Endometrium (tissue), 2 donors: ENCODE results near the gene BNC2.
A peak's percentile ranks its signal among the peaks of the same experiment; 100 is the strongest.

ENCODE experiments used
- FAIRE-seq: peaks from 2 replicates; lab custom pipeline; 2012; peaks lifted over from hg19 to GRCh38; lab: Jason Lieb, UNC
- donor health status: control.
- donor health status: control.

BNC2 gene

DNA sequence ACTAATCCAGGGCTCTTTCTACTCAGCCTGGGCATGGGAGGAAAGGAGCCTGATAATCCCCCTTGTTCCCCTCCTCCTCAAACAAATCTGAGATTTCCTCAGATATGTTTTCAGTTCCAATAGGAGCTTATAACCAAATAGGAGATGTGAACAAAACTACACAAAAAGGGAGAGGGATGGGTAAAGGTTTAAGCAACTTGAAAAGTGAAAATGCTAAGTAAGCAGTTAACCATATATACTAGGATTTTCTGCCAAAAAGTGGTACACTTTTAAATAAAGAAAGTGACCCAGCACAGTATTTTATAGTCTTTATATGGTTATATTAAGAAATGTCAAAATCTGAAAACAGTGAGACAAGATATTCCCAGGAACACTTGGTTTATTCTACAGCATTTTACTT is 275.7 kb downstream of the BNC2 start:
- no peak for FAIRE-seq

DNA sequence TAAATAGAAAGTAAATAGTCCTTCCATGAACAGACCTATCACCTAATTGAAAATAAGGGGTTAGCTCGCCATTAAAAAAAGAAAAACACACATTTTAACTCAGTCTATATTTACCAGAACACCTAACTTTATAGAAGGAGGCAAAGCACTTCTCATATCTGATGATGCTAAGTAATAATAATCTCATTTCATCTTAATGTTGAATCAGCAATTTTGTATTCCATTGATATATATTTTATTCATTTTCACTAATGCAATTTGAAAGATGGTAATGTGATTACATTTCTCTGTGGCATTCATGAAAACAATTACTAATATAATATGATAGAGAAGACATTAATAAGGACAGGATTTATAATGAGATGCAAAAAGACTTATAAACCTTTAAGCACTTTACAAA is 276.7 kb downstream of the BNC2 start:
- FAIRE-seq = no peak

DNA sequence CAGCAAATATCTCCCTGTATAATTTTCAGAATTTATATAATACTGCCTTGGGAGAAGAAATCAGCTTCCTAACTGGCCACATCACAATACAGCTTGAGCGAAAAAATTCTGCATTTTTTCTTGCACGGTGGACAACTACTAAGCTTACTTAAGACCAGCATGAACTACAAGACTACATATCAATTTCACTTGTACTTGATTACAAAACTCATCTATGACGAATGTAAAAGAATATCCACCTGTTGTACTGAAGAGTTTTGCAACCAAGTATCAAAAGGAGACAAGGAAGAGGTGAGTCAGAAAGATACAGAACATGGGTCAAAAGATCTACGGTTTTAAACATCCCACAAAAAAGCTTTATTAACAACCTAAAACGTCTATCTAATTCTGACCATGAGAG is 279.4 kb downstream of the BNC2 start:
- FAIRE-seq = no peak

DNA sequence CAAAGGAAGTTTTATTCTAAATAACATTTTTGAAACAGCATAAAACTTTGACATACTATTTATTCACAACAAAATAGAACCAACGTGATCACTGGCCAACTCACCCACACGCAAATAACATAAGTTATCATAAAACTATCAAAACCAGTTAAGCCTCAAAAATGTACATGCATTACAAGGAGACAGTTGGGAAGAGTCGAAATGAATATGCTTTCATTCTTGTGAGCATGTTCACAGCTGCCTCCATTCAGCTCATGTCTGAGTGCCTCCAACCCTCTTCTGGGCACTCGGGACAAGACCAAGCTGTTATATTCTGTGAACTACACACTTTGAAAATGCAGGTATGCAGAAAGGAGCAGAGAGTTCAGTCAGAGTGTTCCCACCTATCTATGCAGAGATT is 284.9 kb downstream of the BNC2 start:
- no peak for FAIRE-seq

DNA sequence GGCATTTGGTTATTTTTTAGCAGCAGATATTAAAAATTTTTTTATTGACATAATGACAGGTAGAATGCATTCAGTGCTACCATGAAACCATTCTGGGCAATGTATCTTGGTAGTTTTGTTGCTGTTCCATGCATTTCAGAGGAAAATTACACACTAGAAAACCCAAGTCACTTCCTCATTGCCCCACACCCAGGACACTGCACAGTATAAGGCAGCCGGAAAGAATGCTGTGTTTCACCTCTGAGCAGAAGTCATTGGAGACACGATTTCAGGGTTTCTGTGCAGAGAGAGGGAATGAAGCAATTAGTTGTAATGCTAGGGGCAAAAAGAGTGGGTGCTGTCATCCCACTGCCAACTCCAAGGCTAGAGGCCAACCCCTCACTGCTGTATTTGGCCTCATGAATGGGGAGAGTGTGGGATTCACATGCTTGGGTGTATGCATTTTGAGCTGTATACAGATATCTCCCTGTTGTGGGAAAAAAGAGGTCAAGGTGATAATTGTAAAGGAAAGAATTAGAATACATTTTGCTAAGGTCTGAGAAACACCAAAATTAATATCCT is 290.5 kb downstream of the BNC2 start:
- FAIRE-seq = no peak

DNA sequence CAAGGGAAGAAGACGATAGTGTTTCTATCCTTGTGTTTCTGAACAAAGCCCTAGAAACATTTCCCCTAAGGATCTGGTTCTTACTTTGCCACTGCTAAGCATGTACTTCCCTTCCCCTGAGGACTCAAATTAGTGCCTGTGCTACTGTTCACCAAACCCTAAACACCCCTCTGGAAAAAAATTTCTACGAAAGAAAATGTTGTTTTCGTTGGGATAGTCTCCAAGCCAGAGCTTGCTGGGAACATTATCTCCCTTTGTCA is 294.6 kb downstream of the BNC2 start:
- no peak for FAIRE-seq

DNA sequence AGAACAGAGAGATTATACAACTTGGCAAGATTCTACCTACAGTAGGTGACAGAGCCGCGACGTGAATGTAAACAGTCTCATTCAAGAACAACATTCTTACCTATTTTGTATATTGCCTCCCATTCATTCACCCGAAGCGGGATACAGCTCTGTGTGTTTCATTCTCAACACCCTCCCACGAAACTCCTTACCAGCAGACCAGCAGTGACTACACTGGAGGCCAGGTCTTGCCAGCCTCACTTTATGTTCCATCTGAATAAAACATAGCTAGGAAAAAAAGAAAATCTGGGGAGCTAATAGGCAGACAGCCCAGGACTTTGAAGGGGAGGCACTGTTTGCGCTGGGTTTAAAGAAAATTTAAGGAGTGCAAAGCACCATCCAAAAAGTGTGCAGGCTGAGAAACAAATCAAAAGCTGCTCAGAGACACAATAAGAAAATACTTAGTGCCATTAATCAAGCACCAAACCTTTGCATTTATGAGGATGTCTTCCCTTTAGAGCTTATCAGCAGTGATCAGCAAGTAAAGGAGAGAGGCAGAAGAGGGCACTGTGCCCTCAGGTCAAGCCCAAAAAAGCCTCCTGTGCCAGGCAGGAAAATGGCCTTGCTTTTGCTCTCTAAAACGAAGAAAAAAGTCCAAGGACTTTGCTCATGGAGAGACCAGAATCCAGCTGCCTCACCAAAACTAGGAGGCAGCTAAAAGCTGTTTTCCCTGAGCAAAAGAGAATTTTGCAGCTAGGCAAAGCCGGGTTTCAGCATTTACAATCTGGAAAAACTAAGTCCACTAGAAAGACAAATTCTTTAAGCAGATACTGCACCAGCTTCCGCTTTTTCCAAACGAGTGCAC is 295.1 kb downstream of the BNC2 start:
- no peak for FAIRE-seq

DNA sequence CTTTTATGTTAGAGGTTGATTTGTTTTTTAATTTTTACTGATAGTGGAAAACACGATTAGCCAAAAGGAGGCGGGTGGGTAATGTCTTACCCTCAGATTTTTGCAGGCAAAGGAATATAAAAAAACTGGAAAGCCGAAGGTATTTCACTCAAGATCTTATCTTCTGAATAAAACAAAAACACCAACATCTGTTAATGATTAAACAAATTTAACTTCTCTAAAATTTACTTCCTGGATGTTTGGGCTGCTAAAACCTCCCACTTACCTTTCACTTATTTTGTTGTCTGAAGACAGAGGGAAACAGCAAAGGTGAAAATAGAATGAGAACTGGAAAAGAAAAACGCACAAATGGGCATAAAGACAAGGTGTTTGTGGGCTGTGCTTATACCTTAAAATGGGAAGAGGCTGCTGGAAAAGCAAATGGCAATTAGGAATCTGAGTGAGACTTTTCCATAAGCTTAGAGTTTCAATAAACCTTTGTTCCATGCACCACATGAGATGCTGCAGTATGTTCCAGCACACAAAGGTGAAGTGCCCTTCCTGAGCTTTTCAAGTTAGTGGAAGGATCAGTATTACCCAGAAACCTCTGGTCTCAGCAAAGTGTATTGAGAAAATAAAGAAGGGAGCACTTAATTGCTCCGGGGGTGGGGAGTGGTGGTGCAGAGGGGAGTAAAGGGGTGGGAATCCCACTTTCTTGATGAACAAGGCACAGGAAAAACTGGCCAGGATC is 298.3 kb downstream of the BNC2 start:
- peak; percentile 89 for FAIRE-seq

DNA sequence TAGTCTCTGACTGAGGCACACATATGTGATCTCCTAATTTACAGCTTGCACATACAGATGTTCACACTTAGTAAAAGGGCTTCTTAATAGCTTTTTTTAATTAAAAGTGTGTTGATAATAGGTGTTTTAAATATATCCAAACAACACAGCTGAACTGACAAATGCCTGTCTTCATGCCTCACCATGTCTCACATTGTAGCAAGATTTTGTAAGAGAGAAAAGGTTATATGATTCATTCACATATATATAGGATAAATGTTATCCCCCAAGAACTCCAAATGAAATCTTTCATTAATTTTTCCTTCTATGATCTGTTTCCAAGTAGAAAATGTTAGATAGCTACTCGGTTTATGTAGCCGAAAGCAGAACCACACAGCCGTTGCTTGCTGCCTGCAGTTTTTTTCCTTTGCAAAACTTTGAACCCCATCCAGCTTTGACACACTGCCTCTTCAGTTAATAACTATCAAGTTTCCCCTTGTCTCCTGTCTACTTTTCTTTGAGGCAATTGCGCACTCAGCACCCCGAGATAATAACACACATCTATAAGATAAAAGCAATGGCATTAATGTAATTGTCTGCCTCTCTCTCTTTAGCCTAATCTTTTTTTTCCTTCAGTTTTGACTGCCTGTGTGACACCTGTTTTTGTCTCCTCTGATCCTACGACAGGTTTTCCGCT is 299.2 kb downstream of the BNC2 start:
- FAIRE-seq = no peak

DNA sequence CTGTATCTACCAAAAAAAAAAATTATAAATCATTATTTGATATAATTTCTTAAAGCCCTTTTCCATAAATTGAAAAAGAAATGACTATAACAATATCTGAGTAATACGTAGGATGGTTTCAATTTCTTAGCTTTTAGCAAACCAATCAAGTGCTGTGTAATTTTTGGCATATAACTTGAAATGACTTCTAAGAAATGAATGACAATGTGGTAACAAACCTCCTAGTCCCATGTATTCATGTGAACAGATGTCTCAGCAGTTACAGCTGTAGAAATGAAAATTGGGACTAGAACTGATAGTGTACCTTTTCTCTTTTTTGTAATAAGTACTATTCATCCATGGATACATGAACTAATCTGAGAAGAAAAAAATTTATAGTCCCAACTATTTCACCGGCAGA is 307.0 kb downstream of the BNC2 start:
- no peak for FAIRE-seq

DNA sequence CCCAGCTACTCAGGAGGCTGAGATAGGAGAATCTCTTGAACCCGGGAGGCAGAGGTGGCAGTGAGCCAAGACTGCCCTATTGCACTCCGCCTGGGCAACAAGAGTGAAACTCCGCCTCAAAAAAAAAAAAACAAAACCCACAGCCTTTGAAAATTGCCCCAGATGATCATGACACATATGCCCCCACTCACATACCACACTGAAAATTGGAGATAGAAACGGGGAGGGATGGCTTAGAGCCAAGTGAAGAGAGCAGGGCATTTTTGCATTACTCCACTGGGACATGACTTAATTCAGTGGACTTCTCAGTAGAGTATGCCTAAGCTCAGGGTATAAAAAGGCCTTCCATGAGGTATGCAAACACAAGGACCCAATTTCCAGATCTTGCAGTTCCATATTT is 309.3 kb downstream of the BNC2 start:
- no peak for FAIRE-seq

DNA sequence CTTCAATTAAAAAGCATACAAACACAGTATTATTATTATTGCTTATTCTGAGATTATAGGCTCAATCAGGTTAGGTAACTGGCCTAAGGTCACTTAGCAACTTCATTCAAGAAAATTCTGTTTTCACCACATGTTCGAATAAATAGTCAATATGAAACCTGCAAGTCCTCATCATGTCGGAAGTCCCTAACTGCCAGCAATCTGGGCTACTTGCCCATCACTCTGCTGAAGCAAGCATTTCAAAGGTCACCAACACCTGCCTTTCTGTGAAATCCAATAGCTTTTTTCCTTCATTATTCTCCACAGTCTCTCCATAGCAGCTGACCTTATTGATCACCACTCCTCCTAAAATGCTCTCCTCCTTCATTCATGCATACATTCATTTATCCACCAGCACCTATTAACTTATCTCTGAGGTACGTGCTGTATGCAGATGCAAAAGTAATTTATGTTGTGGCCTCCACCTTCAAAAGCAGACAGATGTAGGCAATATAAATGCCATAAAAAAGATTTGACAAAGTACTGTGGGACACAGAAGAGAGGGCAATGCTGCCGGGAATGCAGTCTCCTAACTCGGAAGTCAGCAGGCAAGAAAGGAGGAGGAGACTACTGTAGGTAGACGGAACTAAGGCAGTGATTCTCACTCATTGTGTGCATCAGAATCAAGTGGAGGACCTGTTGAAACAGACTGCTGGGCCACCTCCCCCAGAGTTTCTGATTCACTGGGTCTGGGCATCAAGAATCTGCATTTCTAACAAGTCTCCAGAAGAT is 310.9 kb downstream of the BNC2 start:
- FAIRE-seq = no peak

DNA sequence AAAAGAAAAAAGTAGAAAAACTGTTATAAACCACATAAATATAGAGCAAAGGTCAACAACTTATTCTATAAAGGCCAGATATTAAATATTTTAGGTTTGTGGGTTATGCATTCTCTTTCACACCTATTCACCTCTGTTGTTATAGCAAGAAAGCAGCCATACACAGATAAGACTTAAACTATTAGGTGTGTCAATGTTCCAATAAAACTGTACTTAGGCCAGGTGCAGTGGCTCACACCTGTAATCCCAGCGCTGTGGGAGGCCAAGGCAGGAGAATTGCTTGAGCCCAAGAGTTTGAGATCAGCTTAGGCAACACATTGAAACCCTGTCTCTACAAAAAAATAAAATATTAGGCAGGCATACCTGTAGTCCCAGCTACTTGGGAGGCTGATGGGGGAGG is 314.7 kb downstream of the BNC2 start:
- FAIRE-seq = no peak

DNA sequence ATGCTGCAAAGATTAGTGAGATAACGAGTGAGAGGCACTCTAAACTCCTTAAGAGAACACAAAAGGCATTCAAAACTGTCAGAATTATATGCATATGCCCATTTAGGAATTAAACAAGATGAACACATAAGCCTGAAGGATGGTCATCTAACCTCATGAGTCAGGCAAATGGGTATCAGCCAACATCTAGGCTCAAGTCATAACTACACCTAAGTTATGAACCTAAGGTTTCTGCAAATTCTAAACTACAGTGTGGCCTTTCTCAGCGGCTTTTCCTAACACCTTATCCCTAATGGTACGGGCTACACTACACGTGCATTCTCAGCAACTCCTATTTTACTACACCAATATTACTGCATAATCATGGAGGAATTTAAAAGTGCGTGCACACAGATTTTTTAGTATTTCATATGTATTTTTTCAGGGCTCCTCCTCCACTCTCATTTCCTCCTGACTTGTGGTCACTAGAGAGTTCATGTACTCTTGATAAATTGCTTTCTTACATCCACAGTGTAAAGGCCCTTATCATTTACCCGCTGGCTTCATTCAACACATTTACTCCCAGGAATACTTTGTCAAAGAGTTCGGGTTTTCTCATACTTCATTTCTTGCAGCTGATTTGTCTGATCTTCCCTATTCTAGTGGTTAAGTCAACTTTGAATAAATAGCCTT is 316.5 kb downstream of the BNC2 start:
- FAIRE-seq = no peak

DNA sequence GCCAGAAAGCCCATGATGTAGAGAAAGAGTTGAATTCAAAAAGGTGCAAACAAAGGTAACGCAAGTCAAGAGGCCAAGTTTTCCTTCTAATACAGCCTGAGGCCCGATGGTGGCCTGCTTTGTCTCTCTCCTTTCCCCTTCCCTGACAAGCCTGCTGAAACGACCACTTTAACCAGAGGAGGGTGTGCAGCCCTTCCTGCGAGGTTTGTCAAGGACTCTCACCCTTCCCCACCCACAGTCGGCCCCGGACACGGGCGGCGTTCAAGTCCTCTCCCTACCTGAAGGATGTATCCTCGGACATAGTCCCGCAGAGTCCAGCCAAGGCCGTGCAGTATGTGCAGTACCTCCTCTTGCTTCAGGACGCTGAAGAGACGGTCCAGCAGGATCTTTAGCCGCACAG is 318.2 kb downstream of the BNC2 start:
- no peak for FAIRE-seq

DNA sequence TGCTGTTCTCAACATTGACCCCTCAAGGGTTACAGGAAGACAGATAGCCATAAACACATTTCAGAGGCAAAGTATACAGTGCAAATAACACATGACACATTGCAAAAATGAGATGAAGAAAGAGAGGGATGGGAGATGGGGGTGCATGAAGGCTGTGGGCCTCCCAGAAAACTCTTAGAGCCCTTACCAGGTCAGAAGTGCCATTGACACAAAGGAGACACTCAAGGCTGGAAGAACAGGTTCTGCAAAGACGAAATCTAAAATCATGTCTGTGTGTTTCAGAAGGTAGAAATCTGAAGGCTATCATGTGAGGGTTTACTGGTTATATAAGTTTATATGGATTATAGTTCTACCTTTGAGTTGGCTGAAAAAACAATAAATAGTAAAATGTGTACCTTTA is 318.8 kb downstream of the BNC2 start:
- no peak for FAIRE-seq

DNA sequence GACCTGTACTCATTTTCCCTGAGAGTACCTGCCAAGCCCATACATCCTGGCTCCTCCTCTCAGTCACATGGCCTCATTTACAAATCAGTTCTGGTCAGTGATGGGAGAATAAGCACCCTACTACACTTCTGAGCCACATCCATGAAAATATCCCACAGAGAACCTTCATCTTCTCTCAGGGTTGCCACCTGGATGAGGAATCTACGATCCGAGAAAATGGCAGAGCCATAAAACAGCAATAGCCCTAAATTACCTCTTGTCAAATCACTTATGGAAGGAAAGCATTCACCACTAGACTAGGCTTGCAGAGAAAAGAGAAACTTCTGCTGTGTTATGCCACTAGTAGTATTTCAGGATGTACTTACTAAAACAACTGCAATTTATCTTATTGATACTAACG is 324.8 kb downstream of the BNC2 start:
- FAIRE-seq = no peak

DNA sequence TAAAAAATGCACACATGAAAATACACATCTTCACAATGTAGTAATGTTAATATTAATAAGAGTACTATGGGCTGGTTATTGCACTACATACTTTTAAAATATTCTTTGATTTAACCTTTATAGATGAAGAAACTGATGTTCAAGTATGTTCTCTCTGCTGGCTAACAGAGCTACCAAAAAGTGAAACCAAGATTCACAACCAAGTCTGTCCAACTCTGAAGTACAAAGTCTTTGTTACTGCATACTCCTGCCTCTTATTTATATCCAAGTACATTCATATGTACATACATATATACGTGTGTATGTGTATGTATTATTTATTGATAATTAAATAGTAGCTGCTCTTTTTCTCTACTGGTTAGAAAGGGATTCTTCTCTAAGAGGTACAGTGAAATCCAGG is 325.6 kb downstream of the BNC2 start:
- no peak for FAIRE-seq

DNA sequence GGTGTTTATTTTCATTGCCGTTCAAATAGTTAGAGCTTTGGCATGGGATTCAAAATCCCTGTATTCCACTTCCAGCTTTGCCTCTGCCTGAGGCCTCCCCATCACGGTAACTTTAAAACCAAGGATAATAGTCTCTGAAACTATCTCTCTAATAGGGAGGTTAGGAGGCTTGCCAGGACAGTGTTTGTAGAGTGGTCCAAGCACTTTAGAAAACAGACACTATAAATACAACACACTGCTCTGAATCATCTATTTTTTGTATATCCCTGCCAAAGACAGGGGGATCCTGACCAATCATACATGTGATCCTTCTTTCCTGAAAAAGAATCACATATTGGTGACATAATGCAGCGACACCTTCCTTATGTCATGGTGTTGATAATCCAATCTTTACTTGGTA is 326.8 kb downstream of the BNC2 start:
- FAIRE-seq = peak; percentile 62

DNA sequence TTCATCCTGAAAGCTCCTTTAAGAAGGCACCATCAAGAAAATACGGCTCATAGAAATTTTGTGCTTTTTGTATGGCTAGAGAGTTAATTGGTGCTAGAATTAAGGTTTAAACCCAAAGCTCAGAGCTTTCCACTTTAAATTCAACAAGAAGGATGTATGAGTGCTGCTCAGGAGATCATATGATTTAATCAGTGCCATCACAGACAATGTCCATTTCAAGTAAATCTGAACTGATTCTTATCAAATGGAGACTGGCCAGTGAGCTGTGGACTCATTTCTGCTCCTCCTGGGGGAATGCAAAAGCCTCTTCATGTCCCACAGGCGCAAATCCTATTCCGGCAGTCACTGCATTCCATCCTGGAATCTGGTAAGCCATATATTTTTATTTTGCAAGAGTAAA is 327.2 kb downstream of the BNC2 start:
- no peak for FAIRE-seq

DNA sequence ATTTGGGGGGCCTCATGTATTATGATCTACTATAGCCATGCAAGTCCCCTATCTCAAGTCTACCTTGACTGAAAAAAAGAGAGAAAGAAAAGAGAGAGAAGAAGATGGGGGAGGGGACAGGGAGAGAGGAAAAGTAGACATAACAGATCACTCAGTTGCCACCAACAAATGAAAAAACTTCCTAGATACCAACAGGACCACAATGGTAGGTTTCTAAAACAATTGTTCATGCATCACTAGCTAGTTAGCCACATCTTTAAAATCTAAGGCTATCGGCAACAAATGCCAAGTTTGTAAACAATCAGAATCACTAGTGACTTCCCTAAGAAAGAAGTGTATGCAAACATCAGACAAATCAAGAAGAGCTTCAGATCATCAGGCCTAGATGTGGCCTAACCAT is 328.2 kb downstream of the BNC2 start:
- FAIRE-seq = no peak
